Neuronal stem cell (in vitro differentiated cells): ENCODE results near the gene MFSD6.
A peak's percentile ranks its signal among the peaks of the same experiment; 100 is the strongest.

Source experiments
- DNase-seq: peaks from one replicate; pipeline ENCODE4 v3.0.0-alpha.2; 2013; ENCODE audit warnings: low spot score
- H2AFZ ChIP-seq: one replicate; pipeline ENCODE4 v1.6.1; 2013; ENCODE audit warnings: mild to moderate bottlenecking, low read length, inconsistent platforms
- H2AK5ac ChIP-seq: 2 replicates; pipeline ENCODE4 v1.6.1; 2013; ENCODE audit warnings: low read depth, mild to moderate bottlenecking, inconsistent platforms, low read length, moderate library complexity, mixed read lengths
- H2BK120ac ChIP-seq: 2 replicates; pipeline ENCODE4 v1.6.1; 2013; ENCODE audit warnings: low read depth, mild to moderate bottlenecking, inconsistent platforms, low read length, moderate library complexity, mixed read lengths
- H2BK12ac ChIP-seq: one replicate; pipeline ENCODE4 v1.6.1; 2013; ENCODE audit warnings: low read length, inconsistent platforms
- H2BK15ac ChIP-seq: 2 replicates; pipeline ENCODE4 v1.6.1; 2013; ENCODE audit warnings: mild to moderate bottlenecking, low read length, inconsistent platforms, mixed read lengths
- H2BK5ac ChIP-seq: one replicate; pipeline ENCODE4 v1.6.1; 2013; ENCODE audit warnings: inconsistent platforms, mild to moderate bottlenecking, low read length, moderate library complexity
- H3K14ac ChIP-seq: one replicate; pipeline ENCODE4 v1.6.1; 2013; ENCODE audit warnings: low read length, inconsistent platforms
- H3K18ac ChIP-seq: 2 replicates; pipeline ENCODE4 v1.6.1; 2013; ENCODE audit warnings: low read length, inconsistent platforms
- H3K23ac ChIP-seq: 2 replicates; pipeline ENCODE4 v1.6.1; 2013; ENCODE audit warnings: low read depth, mild to moderate bottlenecking, mixed read lengths, low read length, inconsistent platforms; ENCODE audit not compliant: poor library complexity
- H3K27ac ChIP-seq: replicated peaks from 3 replicates; pipeline ENCODE4 v1.5.1; 2013; ENCODE audit warnings: low read length, inconsistent platforms
- H3K27me3 ChIP-seq, 3 experiments: 2 replicates each; pipeline ENCODE4 v1.6.1; 2013; ENCODE audit warnings: low read length in 3 of 3, mild to moderate bottlenecking in 2 of 3, inconsistent platforms in 1 of 3, low read depth in 1 of 3, mixed read lengths in 1 of 3, moderate library complexity in 1 of 3; ENCODE audit not compliant: control insufficient read depth in 3 of 3, insufficient read depth in 3 of 3
- H3K36me3 ChIP-seq, 2 donors: replicated peaks in 1 of 2; 2 replicates each; pipeline ENCODE4 v1.6.1; 2013; ENCODE audit warnings: low read length in 2 of 2; ENCODE audit not compliant: control insufficient read depth in 2 of 2, insufficient read depth in 2 of 2
- H3K4ac ChIP-seq: 2 replicates; pipeline ENCODE4 v1.6.1; 2013; ENCODE audit warnings: inconsistent platforms, mild to moderate bottlenecking, low read length, moderate library complexity
- H3K4me1 ChIP-seq, 2 donors: 1 replicate in 1 of 2; 2 replicates in 1 of 2; pipeline ENCODE4 v1.6.1; 2013; ENCODE audit warnings: low read length in 2 of 2, low read depth in 1 of 2; ENCODE audit not compliant: control insufficient read depth in 2 of 2, insufficient read depth in 1 of 2
- H3K4me2 ChIP-seq: one replicate; pipeline ENCODE4 v1.6.1; 2013; ENCODE audit warnings: mild to moderate bottlenecking, low read length, inconsistent platforms; ENCODE audit not compliant: insufficient read depth, poor library complexity, severe bottlenecking
- H3K4me3 ChIP-seq, 2 donors: 2 replicates each; pipeline ENCODE4 v1.5.1; 2013; ENCODE audit warnings: low read length in 2 of 2, mild to moderate bottlenecking in 2 of 2, inconsistent platforms in 1 of 2, moderate library complexity in 1 of 2
- H3K79me1 ChIP-seq: one replicate; pipeline ENCODE4 v1.6.1; 2013; ENCODE audit warnings: low read depth, mild to moderate bottlenecking, inconsistent platforms, low read length, moderate library complexity
- H3K9ac ChIP-seq: one replicate; pipeline ENCODE4 v1.6.1; 2013; ENCODE audit warnings: mild to moderate bottlenecking, low read depth, low read length, inconsistent platforms; ENCODE audit not compliant: poor library complexity
- H3K9me3 ChIP-seq, 2 donors: replicated peaks in 1 of 2; 2 replicates each; pipeline versions ENCODE3 to v1.6.1; 2013; ENCODE audit warnings: low read length in 2 of 2, mild to moderate bottlenecking in 2 of 2, inconsistent platforms in 1 of 2, low read depth in 1 of 2, mixed read lengths in 1 of 2, moderate library complexity in 1 of 2; ENCODE audit not compliant: control insufficient read depth in 2 of 2, insufficient read depth in 1 of 2
- H4K8ac ChIP-seq: one replicate; pipeline ENCODE4 v1.6.1; 2013; ENCODE audit warnings: low read depth, mild to moderate bottlenecking, inconsistent platforms, low read length, moderate library complexity
- H4K91ac ChIP-seq: one replicate; pipeline ENCODE4 v1.6.1; 2013; ENCODE audit warnings: low read length, low read depth, mild to moderate bottlenecking, inconsistent platforms; ENCODE audit not compliant: poor library complexity
- WGBS, 2 donors: extraction: QIAGEN DNeasy Blood & Tissue Kit; methylation state at CpG; one replicate each; pipeline ENCODE4 v1.1.7; 2013; ENCODE audit warnings: missing lambda C conversion rate in 2 of 2, mixed read lengths in 1 of 2; ENCODE audit not compliant: insufficient read length in 2 of 2, insufficient replicate concordance in 1 of 2; ENCODE audit errors: extremely low coverage in 2 of 2; 5-methylcytosine and 5-hydroxymethylcytosine counted together

MFSD6 gene

GRCh38 chr2:190462181-190462580, 54.0 kb downstream of the MFSD6 start:
- no CpG with 5 or more reads among the region's 2 CpGs for WGBS, 2 donors
- Histone ChIP-seq H3K79me1 (no peaks in the 10 kb centered on the region), H2AK5ac (no peak overlapping the region), H4K8ac (no peak overlapping the region), H3K23ac (no peak overlapping the region), H2BK12ac (no peak overlapping the region), H4K91ac (no peak overlapping the region), H3K4ac (no peak overlapping the region), H2BK15ac (no peak overlapping the region), H3K4me3 (no peak overlapping the region), H3K9me3 (no peaks in the 10 kb centered on the region), H3K9ac (no peak overlapping the region), H3K27me3 (no peaks in the 10 kb centered on the region), H2BK5ac (no peak overlapping the region), H3K4me1 (peaks cover 4 to 5% of the 10 kb centered on the region in 2 donors), H2BK120ac (no peak overlapping the region), H3K4me2 (no peak overlapping the region), H3K36me3 (no peaks in the 10 kb centered on the region), H3K18ac (no peak overlapping the region), H3K27ac (no peak overlapping the region), H3K14ac (no peak overlapping the region), H2AFZ (no peak overlapping the region)
- no peak for DNase-seq

GRCh38 chr2:190462611-190463010, 54.5 kb downstream of the MFSD6 start:
- Histone ChIP-seq H2BK12ac (no peak overlapping the region), H3K23ac (no peak overlapping the region), H3K4ac (no peak overlapping the region), H3K9ac (no peak overlapping the region), H3K27ac (no peak overlapping the region), H3K9me3 (no peaks in the 10 kb centered on the region), H2BK120ac (no peak overlapping the region), H2BK5ac (no peak overlapping the region), H4K8ac (no peak overlapping the region), H3K14ac (no peak overlapping the region), H2BK15ac (no peak overlapping the region), H3K4me1 (peaks cover 4 to 8% of the 10 kb centered on the region in 2 donors), H2AFZ (no peak overlapping the region), H3K27me3 (no peaks in the 10 kb centered on the region), H2AK5ac (no peak overlapping the region), H3K18ac (peak overlapping the region; percentile 7), H3K4me3 (no peak overlapping the region), H4K91ac (no peak overlapping the region), H3K4me2 (no peak overlapping the region), H3K36me3 (no peaks in the 10 kb centered on the region), H3K79me1 (no peaks in the 10 kb centered on the region)
- DNase-seq, result no peak
- WGBS, 2 donors, result no CpG with 5 or more reads among the region's 1 CpG

- Histone ChIP-seq H2BK5ac (no peak overlapping the region), H4K91ac (no peak overlapping the region), H2AK5ac (no peak overlapping the region), H3K27ac (no peak overlapping the region), H3K79me1 (no peaks in the 10 kb centered on the region), H3K4ac (no peak overlapping the region), H3K9me3 (no peaks in the 10 kb centered on the region), H2BK15ac (no peak overlapping the region), H3K9ac (no peak overlapping the region), H4K8ac (no peak overlapping the region), H2BK12ac (no peak overlapping the region), H2BK120ac (no peak overlapping the region), H3K4me3 (no peak overlapping the region), H3K4me2 (no peak overlapping the region), H3K36me3 (no peaks in the 10 kb centered on the region), H3K14ac (no peak overlapping the region), H2AFZ (no peak overlapping the region), H3K4me1 (peaks cover 4 to 16% of the 10 kb centered on the region in 2 donors), H3K27me3 (no peaks in the 10 kb centered on the region), H3K23ac (no peak overlapping the region), H3K18ac (no peak overlapping the region)
- DNase-seq, result no peak
- no CpG with 5 or more reads among the region's 2 CpGs for WGBS, 2 donors
Measured at GRCh38 chr2:190465060-190465459, 56.9 kb downstream of the MFSD6 start.

- WGBS, 2 donors, result no CpG with 5 or more reads among the region's 5 CpGs
- Histone ChIP-seq H4K91ac (no peak overlapping the region), H2BK5ac (no peak overlapping the region), H4K8ac (no peak overlapping the region), H3K4ac (no peak overlapping the region), H3K4me3 (no peak overlapping the region), H3K27me3 (no peaks in the 10 kb centered on the region), H3K4me1 (peaks cover 4 to 16% of the 10 kb centered on the region in 2 donors), H2BK120ac (no peak overlapping the region), H3K18ac (no peak overlapping the region), H3K9ac (no peak overlapping the region), H3K4me2 (no peak overlapping the region), H3K23ac (no peak overlapping the region), H2AK5ac (no peak overlapping the region), H3K79me1 (no peaks in the 10 kb centered on the region), H2BK15ac (no peak overlapping the region), H3K14ac (no peak overlapping the region), H2AFZ (no peak overlapping the region), H3K9me3 (peaks cover 0 to 2% of the 10 kb centered on the region in 2 donors), H3K27ac (no peak overlapping the region), H3K36me3 (no peaks in the 10 kb centered on the region), H2BK12ac (no peak overlapping the region)
- DNase-seq, result peak; percentile 4
Measured at GRCh38 chr2:190466819-190467446, 58.8 kb downstream of the MFSD6 start.
